ENCODE data around the gene KREMEN1.

DNA sequence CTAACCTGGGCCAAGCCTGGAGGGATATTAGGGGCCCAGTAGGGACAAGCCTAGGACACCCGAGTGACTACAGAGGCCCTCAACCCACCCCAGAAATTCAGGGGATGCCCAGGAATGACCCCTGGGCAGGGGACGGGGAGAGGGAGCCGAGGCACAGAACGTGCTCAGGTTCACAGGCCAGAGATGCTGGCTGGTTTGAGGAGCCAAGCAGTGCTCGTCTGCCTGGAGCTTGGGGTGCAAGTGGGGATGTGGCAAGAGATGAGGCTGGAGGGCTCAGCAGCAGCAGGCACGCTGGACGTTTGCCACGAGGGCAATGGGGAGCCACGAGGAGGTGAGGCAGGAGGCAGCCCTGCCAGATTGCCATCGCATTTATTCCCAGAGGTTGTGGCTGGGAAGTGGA, 98.9 kb downstream of the KREMEN1 start:
- TF ChIP-seq, protein P1, sequence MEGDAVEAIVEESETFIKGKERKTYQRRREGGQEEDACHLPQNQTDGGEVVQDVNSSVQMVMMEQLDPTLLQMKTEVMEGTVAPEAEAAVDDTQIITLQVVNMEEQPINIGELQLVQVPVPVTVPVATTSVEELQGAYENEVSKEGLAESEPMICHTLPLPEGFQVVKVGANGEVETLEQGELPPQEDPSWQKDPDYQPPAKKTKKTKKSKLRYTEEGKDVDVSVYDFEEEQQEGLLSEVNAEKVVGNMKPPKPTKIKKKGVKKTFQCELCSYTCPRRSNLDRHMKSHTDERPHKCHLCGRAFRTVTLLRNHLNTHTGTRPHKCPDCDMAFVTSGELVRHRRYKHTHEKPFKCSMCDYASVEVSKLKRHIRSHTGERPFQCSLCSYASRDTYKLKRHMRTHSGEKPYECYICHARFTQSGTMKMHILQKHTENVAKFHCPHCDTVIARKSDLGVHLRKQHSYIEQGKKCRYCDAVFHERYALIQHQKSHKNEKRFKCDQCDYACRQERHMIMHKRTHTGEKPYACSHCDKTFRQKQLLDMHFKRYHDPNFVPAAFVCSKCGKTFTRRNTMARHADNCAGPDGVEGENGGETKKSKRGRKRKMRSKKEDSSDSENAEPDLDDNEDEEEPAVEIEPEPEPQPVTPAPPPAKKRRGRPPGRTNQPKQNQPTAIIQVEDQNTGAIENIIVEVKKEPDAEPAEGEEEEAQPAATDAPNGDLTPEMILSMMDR (IDR thresholded peaks at IDR 0.05): no peak
- TF ChIP-seq POLR2A (IDR thresholded peaks at IDR 0.05): no peak
